ENCODE measurements around the gene VTCN1. TPM values are rescaled to one million over a fixed set of nuclear protein-coding genes. Genes with fewer than 3 reads are reported as not detected.

The VTCN1 gene
- total RNA-seq, 2 donors from 2014 or later, result not detected

GRCh38 chr1:117173006-117173405 is 37.7 kb downstream of the VTCN1 start:
- no peaks in the 10 kb centered on the region for H3K36me3 ChIP-seq (ENCODE audit: control insufficient read depth, insufficient read depth, low read length)
- DNase-seq, result no peak
- H3K36me3 Mint-ChIP-seq (ENCODE audit: low read depth), result no peaks in the 10 kb centered on the region
- 97% methylated on average over 9 to 10 of the region's 10 CpGs for WGBS, 2 experiments (ENCODE audit: insufficient coverage in 1 of 2, insufficient read length in 1 of 2)
- H3K4me3 Mint-ChIP-seq, result no peak overlapping the region
- H3K9ac ChIP-seq (ENCODE audit: extremely low read depth, low read length, poor library complexity, severe bottlenecking), result no peak overlapping the region
- H3K9me3 ChIP-seq (ENCODE audit: control insufficient read depth, low read length), result no peaks in the 10 kb centered on the region
- no peak overlapping the region for H3K4me3 ChIP-seq (ENCODE audit: low read length)
- no peak for TF ChIP-seq CTCF (conservative IDR thresholded peaks at IDR 0.05)
- H3K4me1 Mint-ChIP-seq, result peaks cover 4% of the 10 kb centered on the region
- H3K9me3 Mint-ChIP-seq, result no peaks in the 10 kb centered on the region
- H3K27ac ChIP-seq (ENCODE audit: low read depth, low read length), result peak overlapping the region; percentile 99
- no peak overlapping the region for H3K27ac Mint-ChIP-seq
- no peaks in the 10 kb centered on the region for H3K4me1 ChIP-seq (ENCODE audit: control insufficient read depth, insufficient read depth, low read length)
- peaks cover 20% of the 10 kb centered on the region for H3K27me3 ChIP-seq (ENCODE audit: control insufficient read depth, insufficient read depth, low read length, poor library complexity, severe bottlenecking)
- H3K27me3 Mint-ChIP-seq (ENCODE audit: insufficient read depth), result no peaks in the 10 kb centered on the region

- Mint-ChIP-seq H3K9me3 (no peaks in the 10 kb centered on the region), H3K4me1 (peaks cover 4% of the 10 kb centered on the region), H3K27ac (no peak overlapping the region), H3K4me3 (no peak overlapping the region), H3K27me3 (ENCODE audit: insufficient read depth) (no peaks in the 10 kb centered on the region), H3K36me3 (ENCODE audit: low read depth) (no peaks in the 10 kb centered on the region)
- H3K4me3 ChIP-seq (ENCODE audit: low read length), result no peak overlapping the region
- H3K27ac ChIP-seq (ENCODE audit: low read depth, low read length), result peak overlapping the region; percentile 99
- 60 to 76% methylated on average over 12 to 18 of the region's 18 CpGs for WGBS, 2 experiments (ENCODE audit: insufficient coverage in 1 of 2, insufficient read length in 1 of 2)
- H3K36me3 ChIP-seq (ENCODE audit: control insufficient read depth, insufficient read depth, low read length), result no peaks in the 10 kb centered on the region
- no peak for DNase-seq
- H3K9ac ChIP-seq (ENCODE audit: extremely low read depth, low read length, poor library complexity, severe bottlenecking), result no peak overlapping the region
- H3K4me1 ChIP-seq (ENCODE audit: control insufficient read depth, insufficient read depth, low read length), result no peaks in the 10 kb centered on the region
- no peaks in the 10 kb centered on the region for H3K9me3 ChIP-seq (ENCODE audit: control insufficient read depth, low read length)
- no peak for TF ChIP-seq CTCF (conservative IDR thresholded peaks at IDR 0.05)
- H3K27me3 ChIP-seq (ENCODE audit: control insufficient read depth, insufficient read depth, low read length, poor library complexity, severe bottlenecking), result peaks cover 11% of the 10 kb centered on the region
Observed at GRCh38 chr1:117171900-117172511, 38.7 kb downstream of the VTCN1 start.

GRCh38 chr1:117169871-117170596 is 40.7 kb downstream of the VTCN1 start:
- peak overlapping the region; percentile 79 for H3K27ac ChIP-seq (ENCODE audit: low read depth, low read length)
- no peaks in the 10 kb centered on the region for H3K36me3 ChIP-seq (ENCODE audit: control insufficient read depth, insufficient read depth, low read length)
- no peaks in the 10 kb centered on the region for H3K27me3 ChIP-seq (ENCODE audit: control insufficient read depth, insufficient read depth, low read length, poor library complexity, severe bottlenecking)
- WGBS, 2 experiments (ENCODE audit: insufficient coverage in 1 of 2, insufficient read length in 1 of 2), result 82 to 88% methylated on average over 3 to 4 of the region's 4 CpGs
- H3K4me1 ChIP-seq (ENCODE audit: control insufficient read depth, insufficient read depth, low read length), result no peaks in the 10 kb centered on the region
- Mint-ChIP-seq H3K27ac (no peak overlapping the region), H3K27me3 (ENCODE audit: insufficient read depth) (no peaks in the 10 kb centered on the region), H3K36me3 (ENCODE audit: low read depth) (no peaks in the 10 kb centered on the region), H3K4me3 (no peak overlapping the region), H3K9me3 (peaks cover 2% of the 10 kb centered on the region), H3K4me1 (peaks cover 3% of the 10 kb centered on the region)
- no peak for TF ChIP-seq CTCF (conservative IDR thresholded peaks at IDR 0.05)
- no peak overlapping the region for H3K4me3 ChIP-seq (ENCODE audit: low read length)
- no peak for DNase-seq
- no peak overlapping the region for H3K9ac ChIP-seq (ENCODE audit: extremely low read depth, low read length, poor library complexity, severe bottlenecking)
- H3K9me3 ChIP-seq (ENCODE audit: control insufficient read depth, low read length), result no peaks in the 10 kb centered on the region

Measured in endodermal cell (in vitro differentiated cells).